HepG2 (cell line): ENCODE measurements around the gene MAPK8. TPM values are rescaled to one million over a fixed set of nuclear protein-coding genes. Genes with fewer than 3 reads are reported as not detected.
A peak's percentile ranks its signal among the peaks of the same experiment; 100 is the strongest.

Experiments used
- BORCS8-MEF2B ChIP-seq: sonication (generic); formaldehyde crosslinking; IDR thresholded peaks from 2 replicates; pipeline ENCODE4 v1.8.0; 2022; ENCODE audit warnings: mild to moderate bottlenecking, missing genetic modification reagents
- MEIS2 ChIP-seq: sonication (generic); formaldehyde crosslinking; IDR thresholded peaks from 2 replicates; pipeline ENCODE4 v1.9.0; 2021; ENCODE audit warnings: mild to moderate bottlenecking, missing genetic modification reagents
- NAIF1 ChIP-seq: sonication (generic); formaldehyde crosslinking; IDR thresholded peaks from 2 replicates; pipeline ENCODE4 v1.5.0; 2020; ENCODE audit warnings: mild to moderate bottlenecking, missing genetic modification reagents, borderline replicate concordance
- PLRG1 ChIP-seq: fragments of 450-650 bp; conservative IDR thresholded peaks from 2 replicates; pipeline ENCODE4 v1.6.1; 2016
- RARG ChIP-seq: sonication (generic); formaldehyde crosslinking; IDR thresholded peaks from 2 replicates; pipeline ENCODE4 v1.4.0; 2020; ENCODE audit warnings: low read depth, mild to moderate bottlenecking, missing genetic modification reagents
- ZNF143 ChIP-seq: sonication (generic); formaldehyde crosslinking; IDR thresholded peaks from 2 replicates; pipeline ENCODE4 v1.4.0; 2020; ENCODE audit warnings: missing genetic modification reagents
- ZNF335 ChIP-seq: sonication (generic); formaldehyde crosslinking; IDR thresholded peaks from 2 replicates; pipeline ENCODE4 v1.4.0; 2020; ENCODE audit warnings: missing genetic modification reagents
- ZNF530 ChIP-seq: sonication (generic); formaldehyde crosslinking; IDR thresholded peaks from 2 replicates; pipeline ENCODE4 v1.5.0; 2020; ENCODE audit warnings: low read depth, mild to moderate bottlenecking, missing genetic modification reagents
- ZNF879 ChIP-seq: sonication (generic); formaldehyde crosslinking; IDR thresholded peaks from 2 replicates; pipeline ENCODE4 v1.8.1; 2023; ENCODE audit warnings: missing genetic modification reagents
- polyA plus RNA-seq, 8 experiments: library from polyadenylated mRNA; depleted of rRNA in 3 of 8; stranded (reverse) in 7 of 8; unstranded in 1 of 8; fragments of >200 nt; fragmentation: Illumina TruSeq in 4 of 8; extraction: Trizol in 4 of 8; gene quantifications; 2 replicates each; pipeline versions ENCODE4 v1.2.1 to v1.2.3, GENCODE V29; 2011 to 2016; ENCODE audit warnings: low read depth in 4 of 8, missing spikeins in 1 of 8, mixed read lengths in 1 of 8; ENCODE audit not compliant: insufficient read depth in 1 of 8
- total RNA-seq, 5 experiments: library from RNA; depleted of rRNA; stranded (reverse); fragments of >200 nt; fragmentation: Illumina TruSeq; extraction: Trizol; gene quantifications; 2 replicates each; pipeline ENCODE4 v1.2.3, GENCODE V29; 2016; ENCODE audit warnings: low read depth in 1 of 5
- TF ChIP-seq, protein P1 (sequence below): sonication (generic); formaldehyde crosslinking; IDR thresholded peaks from 2 replicates; pipeline ENCODE4 v1.5.1; 2020; ENCODE audit warnings: mild to moderate bottlenecking, missing genetic modification reagents, borderline replicate concordance
- TF ChIP-seq, protein P2 (sequence below): sonication (generic); formaldehyde crosslinking; IDR thresholded peaks from 2 replicates; pipeline ENCODE4 v1.4.0; 2020; ENCODE audit warnings: missing genetic modification reagents
- TF ChIP-seq, protein P3 (sequence below): sonication (generic); formaldehyde crosslinking; IDR thresholded peaks from 2 replicates; pipeline ENCODE4 v1.8.0; 2022; ENCODE audit warnings: missing genetic modification reagents, mild to moderate bottlenecking, inconsistent platforms, borderline replicate concordance
- TF ChIP-seq, protein P4 (sequence below): sonication (generic); formaldehyde crosslinking; IDR thresholded peaks from 2 replicates; pipeline ENCODE4 v1.4.0; 2020; ENCODE audit warnings: low read depth, mild to moderate bottlenecking, missing genetic modification reagents
- TF ChIP-seq, protein P5 (sequence below): sonication (generic); formaldehyde crosslinking; IDR thresholded peaks from 2 replicates; pipeline ENCODE4 v1.4.0; 2020; ENCODE audit warnings: mild to moderate bottlenecking, missing genetic modification reagents

MAPK8 gene
- total and polyA plus RNA-seq, 2 of the 13 experiments (the other 11 are each of a cell fraction or from before 2014, with no cell fraction given): 41.6 to 47.3 TPM

DNA sequence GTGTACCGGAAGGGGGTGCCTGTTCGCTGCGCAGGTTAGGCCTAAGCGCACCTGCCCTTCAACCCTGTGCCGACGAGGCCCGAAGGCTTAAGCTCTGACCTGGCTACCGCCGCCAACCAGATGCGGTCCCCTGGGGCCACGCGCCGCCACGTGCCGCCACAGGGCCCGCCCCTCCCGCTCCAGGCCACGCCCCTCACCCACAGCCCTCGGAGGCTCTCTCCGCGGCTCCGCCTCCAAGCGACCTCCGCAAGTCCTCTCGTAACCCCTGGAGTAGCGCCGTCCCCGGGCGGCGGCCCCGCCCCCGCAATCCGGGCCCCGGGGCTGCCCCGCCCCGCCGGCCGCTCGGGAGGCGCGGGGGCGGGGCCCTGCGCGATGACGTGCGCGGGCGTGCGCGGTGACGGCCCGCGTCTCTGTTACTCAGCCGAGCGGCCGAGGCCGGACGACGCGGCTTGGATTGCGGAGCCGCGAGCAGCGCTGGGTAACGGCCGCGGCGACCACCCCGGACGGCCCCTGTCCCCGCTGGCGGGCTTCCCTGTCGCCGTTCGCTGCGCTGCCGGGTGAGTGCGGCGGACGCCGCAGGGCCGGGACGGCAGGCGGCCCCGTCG, at the start of gene MAPK8 (continued):
- TF ChIP-seq, protein P1, sequence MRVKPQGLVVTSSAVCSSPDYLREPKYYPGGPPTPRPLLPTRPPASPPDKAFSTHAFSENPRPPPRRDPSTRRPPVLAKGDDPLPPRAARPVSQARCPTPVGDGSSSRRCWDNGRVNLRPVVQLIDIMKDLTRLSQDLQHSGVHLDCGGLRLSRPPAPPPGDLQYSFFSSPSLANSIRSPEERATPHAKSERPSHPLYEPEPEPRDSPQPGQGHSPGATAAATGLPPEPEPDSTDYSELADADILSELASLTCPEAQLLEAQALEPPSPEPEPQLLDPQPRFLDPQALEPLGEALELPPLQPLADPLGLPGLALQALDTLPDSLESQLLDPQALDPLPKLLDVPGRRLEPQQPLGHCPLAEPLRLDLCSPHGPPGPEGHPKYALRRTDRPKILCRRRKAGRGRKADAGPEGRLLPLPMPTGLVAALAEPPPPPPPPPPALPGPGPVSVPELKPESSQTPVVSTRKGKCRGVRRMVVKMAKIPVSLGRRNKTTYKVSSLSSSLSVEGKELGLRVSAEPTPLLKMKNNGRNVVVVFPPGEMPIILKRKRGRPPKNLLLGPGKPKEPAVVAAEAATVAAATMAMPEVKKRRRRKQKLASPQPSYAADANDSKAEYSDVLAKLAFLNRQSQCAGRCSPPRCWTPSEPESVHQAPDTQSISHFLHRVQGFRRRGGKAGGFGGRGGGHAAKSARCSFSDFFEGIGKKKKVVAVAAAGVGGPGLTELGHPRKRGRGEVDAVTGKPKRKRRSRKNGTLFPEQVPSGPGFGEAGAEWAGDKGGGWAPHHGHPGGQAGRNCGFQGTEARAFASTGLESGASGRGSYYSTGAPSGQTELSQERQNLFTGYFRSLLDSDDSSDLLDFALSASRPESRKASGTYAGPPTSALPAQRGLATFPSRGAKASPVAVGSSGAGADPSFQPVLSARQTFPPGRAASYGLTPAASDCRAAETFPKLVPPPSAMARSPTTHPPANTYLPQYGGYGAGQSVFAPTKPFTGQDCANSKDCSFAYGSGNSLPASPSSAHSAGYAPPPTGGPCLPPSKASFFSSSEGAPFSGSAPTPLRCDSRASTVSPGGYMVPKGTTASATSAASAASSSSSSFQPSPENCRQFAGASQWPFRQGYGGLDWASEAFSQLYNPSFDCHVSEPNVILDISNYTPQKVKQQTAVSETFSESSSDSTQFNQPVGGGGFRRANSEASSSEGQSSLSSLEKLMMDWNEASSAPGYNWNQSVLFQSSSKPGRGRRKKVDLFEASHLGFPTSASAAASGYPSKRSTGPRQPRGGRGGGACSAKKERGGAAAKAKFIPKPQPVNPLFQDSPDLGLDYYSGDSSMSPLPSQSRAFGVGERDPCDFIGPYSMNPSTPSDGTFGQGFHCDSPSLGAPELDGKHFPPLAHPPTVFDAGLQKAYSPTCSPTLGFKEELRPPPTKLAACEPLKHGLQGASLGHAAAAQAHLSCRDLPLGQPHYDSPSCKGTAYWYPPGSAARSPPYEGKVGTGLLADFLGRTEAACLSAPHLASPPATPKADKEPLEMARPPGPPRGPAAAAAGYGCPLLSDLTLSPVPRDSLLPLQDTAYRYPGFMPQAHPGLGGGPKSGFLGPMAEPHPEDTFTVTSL (CRISPR knock-in tag): peak; percentile 64; the same call in 1 of the 2 replicates
- TF ChIP-seq, protein P2, sequence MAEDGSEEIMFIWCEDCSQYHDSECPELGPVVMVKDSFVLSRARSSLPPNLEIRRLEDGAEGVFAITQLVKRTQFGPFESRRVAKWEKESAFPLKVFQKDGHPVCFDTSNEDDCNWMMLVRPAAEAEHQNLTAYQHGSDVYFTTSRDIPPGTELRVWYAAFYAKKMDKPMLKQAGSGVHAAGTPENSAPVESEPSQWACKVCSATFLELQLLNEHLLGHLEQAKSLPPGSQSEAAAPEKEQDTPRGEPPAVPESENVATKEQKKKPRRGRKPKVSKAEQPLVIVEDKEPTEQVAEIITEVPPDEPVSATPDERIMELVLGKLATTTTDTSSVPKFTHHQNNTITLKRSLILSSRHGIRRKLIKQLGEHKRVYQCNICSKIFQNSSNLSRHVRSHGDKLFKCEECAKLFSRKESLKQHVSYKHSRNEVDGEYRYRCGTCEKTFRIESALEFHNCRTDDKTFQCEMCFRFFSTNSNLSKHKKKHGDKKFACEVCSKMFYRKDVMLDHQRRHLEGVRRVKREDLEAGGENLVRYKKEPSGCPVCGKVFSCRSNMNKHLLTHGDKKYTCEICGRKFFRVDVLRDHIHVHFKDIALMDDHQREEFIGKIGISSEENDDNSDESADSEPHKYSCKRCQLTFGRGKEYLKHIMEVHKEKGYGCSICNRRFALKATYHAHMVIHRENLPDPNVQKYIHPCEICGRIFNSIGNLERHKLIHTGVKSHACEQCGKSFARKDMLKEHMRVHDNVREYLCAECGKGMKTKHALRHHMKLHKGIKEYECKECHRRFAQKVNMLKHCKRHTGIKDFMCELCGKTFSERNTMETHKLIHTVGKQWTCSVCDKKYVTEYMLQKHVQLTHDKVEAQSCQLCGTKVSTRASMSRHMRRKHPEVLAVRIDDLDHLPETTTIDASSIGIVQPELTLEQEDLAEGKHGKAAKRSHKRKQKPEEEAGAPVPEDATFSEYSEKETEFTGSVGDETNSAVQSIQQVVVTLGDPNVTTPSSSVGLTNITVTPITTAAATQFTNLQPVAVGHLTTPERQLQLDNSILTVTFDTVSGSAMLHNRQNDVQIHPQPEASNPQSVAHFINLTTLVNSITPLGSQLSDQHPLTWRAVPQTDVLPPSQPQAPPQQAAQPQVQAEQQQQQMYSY: no peak
- TF ChIP-seq ZNF335 (CRISPR knock-in tag) (no peak), NAIF1 (CRISPR knock-in tag) (no peak), PLRG1 (no peak), ZNF530 (CRISPR knock-in tag) (no peak), ZNF143 (CRISPR knock-in tag) (peak; percentile 48; the same call in 1 of the 2 replicates), BORCS8-MEF2B (CRISPR knock-in tag) (peak; percentile 62; the same call in 1 of the 2 replicates), MEIS2 (no peak; the same call in none of the 2 replicates), ZNF879 (CRISPR knock-in tag) (peak; percentile 66; the same call in 1 of the 2 replicates), RARG (CRISPR knock-in tag) (no peak)
- TF ChIP-seq, protein P3, sequence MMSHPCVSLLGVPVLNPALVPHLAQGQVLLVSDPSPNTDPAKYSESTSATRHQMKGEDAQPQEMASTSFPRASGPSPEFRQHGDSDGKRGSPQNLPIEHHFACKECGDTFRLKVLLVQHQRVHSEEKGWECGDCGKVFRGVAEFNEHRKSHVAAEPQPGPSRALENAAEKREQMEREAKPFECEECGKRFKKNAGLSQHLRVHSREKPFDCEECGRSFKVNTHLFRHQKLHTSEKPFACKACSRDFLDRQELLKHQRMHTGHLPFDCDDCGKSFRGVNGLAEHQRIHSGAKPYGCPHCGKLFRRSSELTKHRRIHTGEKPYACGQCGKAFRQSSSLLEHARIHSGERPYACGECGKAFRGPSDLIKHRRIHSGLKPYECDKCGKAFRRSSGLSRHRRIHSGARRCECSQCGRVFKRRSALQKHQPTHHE (CRISPR knock-in tag): peak; percentile 80
- TF ChIP-seq, protein P4, sequence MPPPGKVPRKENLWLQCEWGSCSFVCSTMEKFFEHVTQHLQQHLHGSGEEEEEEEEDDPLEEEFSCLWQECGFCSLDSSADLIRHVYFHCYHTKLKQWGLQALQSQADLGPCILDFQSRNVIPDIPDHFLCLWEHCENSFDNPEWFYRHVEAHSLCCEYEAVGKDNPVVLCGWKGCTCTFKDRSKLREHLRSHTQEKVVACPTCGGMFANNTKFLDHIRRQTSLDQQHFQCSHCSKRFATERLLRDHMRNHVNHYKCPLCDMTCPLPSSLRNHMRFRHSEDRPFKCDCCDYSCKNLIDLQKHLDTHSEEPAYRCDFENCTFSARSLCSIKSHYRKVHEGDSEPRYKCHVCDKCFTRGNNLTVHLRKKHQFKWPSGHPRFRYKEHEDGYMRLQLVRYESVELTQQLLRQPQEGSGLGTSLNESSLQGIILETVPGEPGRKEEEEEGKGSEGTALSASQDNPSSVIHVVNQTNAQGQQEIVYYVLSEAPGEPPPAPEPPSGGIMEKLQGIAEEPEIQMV (CRISPR knock-in tag): peak; percentile 86; the same call in 1 of the 2 replicates
- TF ChIP-seq, protein P5, sequence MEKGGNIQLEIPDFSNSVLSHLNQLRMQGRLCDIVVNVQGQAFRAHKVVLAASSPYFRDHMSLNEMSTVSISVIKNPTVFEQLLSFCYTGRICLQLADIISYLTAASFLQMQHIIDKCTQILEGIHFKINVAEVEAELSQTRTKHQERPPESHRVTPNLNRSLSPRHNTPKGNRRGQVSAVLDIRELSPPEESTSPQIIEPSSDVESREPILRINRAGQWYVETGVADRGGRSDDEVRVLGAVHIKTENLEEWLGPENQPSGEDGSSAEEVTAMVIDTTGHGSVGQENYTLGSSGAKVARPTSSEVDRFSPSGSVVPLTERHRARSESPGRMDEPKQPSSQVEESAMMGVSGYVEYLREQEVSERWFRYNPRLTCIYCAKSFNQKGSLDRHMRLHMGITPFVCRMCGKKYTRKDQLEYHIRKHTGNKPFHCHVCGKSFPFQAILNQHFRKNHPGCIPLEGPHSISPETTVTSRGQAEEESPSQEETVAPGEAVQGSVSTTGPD (CRISPR knock-in tag): peak; percentile 46; the same call in 1 of the 2 replicates
